GM10248 (cell line): Measurements from ENCODE around the gene STAU1.

ENCODE experiments used
- CTCF ChIA-PET: fragments of 300-600 bp; sonication (Branson Sonifier 250); formaldehyde crosslinking; extraction: SDS; loops from one replicate; lab custom pipeline; 2021; ENCODE audit warnings: antibody characterized with exemption; lab: Yijun Ruan, JAX
- POLR2A ChIA-PET: fragments of 350-650 bp; sonication (Branson Sonifier 250); formaldehyde crosslinking; extraction: SDS; loops from one replicate; lab custom pipeline; 2020; ENCODE audit warnings: antibody characterized with exemption; lab: Yijun Ruan, JAX
- DNase-seq: peaks from one replicate; pipeline ENCODE4 v3.0.0; 2012; ENCODE audit errors: extremely low spot score
- TF ChIP-seq, protein P1 (sequence below): IDR thresholded peaks from 2 replicates; pipeline ENCODE4 v1.5.1; 2012; ENCODE audit warnings: mild to moderate bottlenecking, low read depth; ENCODE audit errors: extremely low read depth, missing control alignments, control extremely low read depth

STAU1 gene

GRCh38 chr20:49149281-49150045 lies 38.7 kb downstream of the STAU1 start:
- CTCF ChIA-PET = interaction anchor here (1.4 kb wide), 1 partner anchor 17 kb away, joined by 3 read pairs; no protein-coding TSS in a partner anchor
- POLR2A ChIA-PET = no interaction called here

DNA sequence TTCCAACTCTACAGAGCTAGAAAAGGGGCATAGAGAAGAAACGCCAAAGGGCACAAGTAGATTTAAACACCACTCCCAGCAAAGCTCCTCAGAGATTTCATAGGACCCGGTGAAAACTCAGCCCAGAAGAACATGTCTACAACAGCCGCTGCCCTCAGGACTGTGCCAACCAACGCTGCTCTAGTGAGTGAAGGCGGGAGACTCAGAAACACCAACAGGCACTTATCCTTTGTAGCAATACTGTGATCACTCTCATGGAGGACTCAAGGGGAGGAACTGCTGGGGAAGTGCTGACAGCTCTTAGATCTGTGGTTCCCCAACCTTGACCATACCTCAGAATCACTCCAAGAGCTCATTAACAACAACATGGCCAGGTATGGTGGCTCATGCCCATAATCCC lies 39.5 kb downstream of the STAU1 start:
- POLR2A ChIA-PET = no interaction called here
- DNase-seq = no peak
- CTCF ChIA-PET = interaction anchor here (0.9 to 1.4 kb wide), 3 partner anchors 9 to 68 kb away, joined by 3 to 6 read pairs (median 3); no protein-coding TSS in a partner anchor
- TF ChIP-seq, protein P1, sequence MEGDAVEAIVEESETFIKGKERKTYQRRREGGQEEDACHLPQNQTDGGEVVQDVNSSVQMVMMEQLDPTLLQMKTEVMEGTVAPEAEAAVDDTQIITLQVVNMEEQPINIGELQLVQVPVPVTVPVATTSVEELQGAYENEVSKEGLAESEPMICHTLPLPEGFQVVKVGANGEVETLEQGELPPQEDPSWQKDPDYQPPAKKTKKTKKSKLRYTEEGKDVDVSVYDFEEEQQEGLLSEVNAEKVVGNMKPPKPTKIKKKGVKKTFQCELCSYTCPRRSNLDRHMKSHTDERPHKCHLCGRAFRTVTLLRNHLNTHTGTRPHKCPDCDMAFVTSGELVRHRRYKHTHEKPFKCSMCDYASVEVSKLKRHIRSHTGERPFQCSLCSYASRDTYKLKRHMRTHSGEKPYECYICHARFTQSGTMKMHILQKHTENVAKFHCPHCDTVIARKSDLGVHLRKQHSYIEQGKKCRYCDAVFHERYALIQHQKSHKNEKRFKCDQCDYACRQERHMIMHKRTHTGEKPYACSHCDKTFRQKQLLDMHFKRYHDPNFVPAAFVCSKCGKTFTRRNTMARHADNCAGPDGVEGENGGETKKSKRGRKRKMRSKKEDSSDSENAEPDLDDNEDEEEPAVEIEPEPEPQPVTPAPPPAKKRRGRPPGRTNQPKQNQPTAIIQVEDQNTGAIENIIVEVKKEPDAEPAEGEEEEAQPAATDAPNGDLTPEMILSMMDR = no peak

More at GRCh38 chr20:49149281-49150045, 38.7 kb downstream of the STAU1 start:
- DNase-seq = no peak
- TF ChIP-seq, protein P1 = no peak

GRCh38 chr20:49147296-49147695 lies 40.8 kb downstream of the STAU1 start:
- POLR2A ChIA-PET = no interaction called here

DNA sequence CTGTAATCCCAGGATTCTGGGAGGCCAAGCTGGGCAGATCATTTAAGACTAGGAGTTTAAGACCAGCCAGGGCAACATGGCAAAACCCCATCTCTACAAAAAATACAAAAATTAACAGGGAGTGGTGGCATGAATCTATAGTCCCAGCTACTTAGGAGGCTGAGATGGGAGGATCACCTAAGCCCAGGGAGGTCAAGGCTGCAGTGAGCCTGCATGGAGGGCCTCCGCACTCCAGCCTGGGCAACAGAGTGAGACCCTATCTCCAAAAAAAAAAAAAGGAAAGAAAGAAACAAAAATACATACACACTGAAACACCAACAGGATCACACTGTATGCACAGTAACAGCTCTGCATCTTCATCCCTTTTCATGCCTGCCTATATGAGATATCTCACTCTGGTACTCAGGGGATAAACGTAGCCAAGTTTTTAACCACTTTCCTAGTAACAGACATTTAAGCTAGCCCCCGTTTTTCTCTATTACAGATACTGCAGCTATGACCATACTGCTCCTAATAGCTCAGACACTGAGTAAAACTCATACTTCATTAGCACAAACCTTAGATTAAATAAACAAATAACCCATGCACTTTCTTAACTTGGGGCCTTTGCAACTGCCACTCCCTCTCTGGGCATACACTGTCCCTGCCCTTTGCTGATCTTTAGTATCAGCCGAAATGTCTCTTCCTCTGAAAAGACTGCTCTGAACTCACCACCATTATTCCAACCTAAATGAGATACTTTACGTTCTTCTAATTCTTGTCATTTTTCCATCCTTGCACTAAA lies 41.5 kb downstream of the STAU1 start:
- POLR2A ChIA-PET = no interaction called here
- DNase-seq = no peak
- CTCF ChIA-PET = interaction anchor here (1.4 to 1.7 kb wide), 3 partner anchors 11 to 71 kb away, joined by 3 to 7 read pairs (median 5); no protein-coding TSS in a partner anchor

More at GRCh38 chr20:49147296-49147695, 40.8 kb downstream of the STAU1 start:
- TF ChIP-seq, protein P1 = no peak
- no peak for DNase-seq
- CTCF ChIA-PET = interaction anchor here (1.6 to 1.7 kb wide), 2 partner anchors 15 to 70 kb away, joined by 5 to 7 read pairs; no protein-coding TSS in a partner anchor

GRCh38 chr20:49140834-49141233 lies 47.3 kb downstream of the STAU1 start:
- ChIA-PET CTCF (interaction anchor here (1.1 kb wide), 1 partner anchor 8 kb away, joined by 6 read pairs; no protein-coding TSS in a partner anchor), POLR2A (no interaction called here)
- TF ChIP-seq, protein P1 = no peak
- no peak for DNase-seq

More for the DNA sequence above, 41.5 kb downstream of the STAU1 start:
- TF ChIP-seq, protein P1 = no peak

- no peak for DNase-seq
- CTCF ChIA-PET = no interaction called here
- POLR2A ChIA-PET = no interaction called here
- TF ChIP-seq, protein P1 = no peak
Measured at GRCh38 chr20:49140411-49140810, 47.7 kb downstream of the STAU1 start.
